Uterus (tissue), 2 donors: Measurements from ENCODE around the gene NFATC1.

ENCODE experiments used
- CTCF ChIP-seq, 4 experiments: fragments of 200-600 bp in 2 of 4; fragments of 450-650 bp in 2 of 4; sonication (generic) in 2 of 4; IDR thresholded peaks; one replicate each; pipeline ENCODE4 v1.5.1; 2016 to 2019; ENCODE audit warnings: antibody characterized with exemption in 4 of 4, mild to moderate bottlenecking in 2 of 4, moderate library complexity in 1 of 4
- POLR2A ChIP-seq, 2 donors: fragments of 450-650 bp; IDR thresholded peaks; one replicate each; pipeline ENCODE4 v1.6.1; 2016; ENCODE audit warnings: antibody characterized with exemption in 2 of 2, mild to moderate bottlenecking in 1 of 2, moderate library complexity in 1 of 2

GRCh38 chr18:79529296-79529695 lies 133.6 kb downstream of the NFATC1 start:
- TF ChIP-seq POLR2A (IDR thresholded peaks at IDR 0.05): no peak
- TF ChIP-seq CTCF (IDR thresholded peaks at IDR 0.05): no peak
